Heart right ventricle (tissue), 16 donors: ENCODE measurements around the gene DNAH5. TPM values are rescaled to one million over a fixed set of nuclear protein-coding genes. Genes with fewer than 3 reads are reported as not detected.

Source experiments
- ATAC-seq, 8 donors: fragments of 200-7000 bp; cut with Tn5 transposase; one replicate each; pipeline ENCODE4 v1.9.1; 2020; ENCODE audit warnings: mild to moderate bottlenecking in 8 of 8, moderate library complexity in 8 of 8, moderate number of reproducible peaks in 1 of 8
- DNase-seq, 2 donors: peaks; one replicate each; pipeline ENCODE4 v3.0.0-alpha.2; 2020
- H3K27ac ChIP-seq, 10 donors: fragments of 200-600 bp; sonication (generic) in 2 of 10; one replicate each; pipeline versions ENCODE4 v1.5.0 to v1.8.0; 2020 to 2022; ENCODE audit warnings: mild to moderate bottlenecking in 3 of 10
- H3K27me3 ChIP-seq, 7 donors: fragments of 200-600 bp; one replicate each; pipeline ENCODE4 v1.8.0; 2021 to 2022; ENCODE audit warnings: mild to moderate bottlenecking in 2 of 7
- H3K36me3 ChIP-seq, 9 donors: fragments of 200-600 bp; sonication (generic) in 1 of 9; one replicate each; pipeline versions ENCODE4 v1.5.0 to v1.8.0; 2020 to 2022; ENCODE audit warnings: mild to moderate bottlenecking in 2 of 9
- H3K4me1 ChIP-seq, 9 donors: fragments of 200-600 bp; sonication (generic) in 1 of 9; one replicate each; pipeline versions ENCODE4 v1.5.0 to v1.8.0; 2020 to 2022; ENCODE audit warnings: mild to moderate bottlenecking in 4 of 9
- H3K4me3 ChIP-seq, 10 donors: fragments of 200-600 bp; sonication (generic) in 2 of 10; one replicate each; pipeline versions ENCODE4 v1.5.0 to v1.8.0; 2020 to 2022; ENCODE audit warnings: mild to moderate bottlenecking in 7 of 10, moderate library complexity in 2 of 10
- H3K9me3 ChIP-seq, 11 donors: fragments of 200-600 bp in 10 of 11; sonication (generic) in 2 of 11; one replicate each; pipeline versions ENCODE4 v1.5.0 to v1.8.0; 2013 to 2022; ENCODE audit warnings: mild to moderate bottlenecking in 2 of 11, control low read depth in 1 of 11, moderate library complexity in 1 of 11
- WGBS, 2 donors: extraction: QIAGEN DNeasy Blood & Tissue Kit; methylation state at CpG; one replicate each; pipeline ENCODE4 v1.1.7; 2013; ENCODE audit warnings: inconsistent platforms in 1 of 2; 5-methylcytosine and 5-hydroxymethylcytosine counted together
- intact Hi-C, 10 donors: fragments of 100-400 bp; cut with DNase I; formaldehyde crosslinking; loops; one replicate each; pipeline versions ENCODE4 v1.11.1 to v1.14.2; 2022
- polyA plus RNA-seq, 2 donors: library from polyadenylated mRNA; stranded (reverse); fragments of 200-250 nt; gene quantifications; one replicate each; pipeline ENCODE4 v1.2.3, GENCODE V29; 2013
- total RNA-seq, 10 donors: library from RNA; stranded (reverse); fragmentation: NEBNext Ultra II Directional in 3 of 10; extraction: Animal tissue kit (Norgen Biotek cat#: 25700) in 3 of 10; gene quantifications; one replicate each; pipeline versions ENCODE4 v1.2.1 to v1.2.4, GENCODE V29; 2021 to 2023
- TF ChIP-seq, protein P1 (sequence below), 9 donors: fragments of 200-600 bp; sonication (generic) in 2 of 9; IDR thresholded peaks; one replicate each; pipeline versions ENCODE4 v1.5.0 to v1.8.0; 2021 to 2022; ENCODE audit warnings: antibody characterized with exemption in 9 of 9, mild to moderate bottlenecking in 5 of 9, moderate library complexity in 1 of 9
- donor health status: Arrhythmogenic right ventricular cardiomyopathy.
- donor health status: ischemic (EF 13 %, LVEDD 7.1; RV severe dilation, severe dysfunction).
- donor health status: healthy with polysubstance abuse.
- donor health status: DM: no; HTN: yes; CAD: no.
- donor health status: DM: no; HTN: no; CAD: no.
- donor health status: ischemic (EF 25% LVEDD 6.9; RV normal size, moderate dysfunction).
- donor health status: ischemic (EF 25% LVEDD 5.7; RV mildly dilated, moderate dysfunction).
- donor health status: healthy.
- donor health status: DM: yes; HTN: yes; CAD: no.
- donor health status: Ischemic cardiomyopathy.
- donor health status: ischemic (EF 35%, LVEDD 5.7; RV mildly dilated, moderate dysfunction).
- donor health status: nonischemic (EF 11% LVEDD 7.7; RV severe dilation, severe dysfunction).
- donor health status: DM: yes; HTN: yes; CAD: no.
- donor health status: PGD.
- donor health status: ischemic (EF 29% LVEDD 5.4; RV normal size, mild dysfunction).
- donor health status: nonischemic (EF 23%, LVEDD 6.1; RV moderate dilation, normal function).

Gene DNAH5
- total and polyA plus RNA-seq, 12 donors, result 0.02 to 0.53 (median 0.23) TPM; not detected in 2

DNA sequence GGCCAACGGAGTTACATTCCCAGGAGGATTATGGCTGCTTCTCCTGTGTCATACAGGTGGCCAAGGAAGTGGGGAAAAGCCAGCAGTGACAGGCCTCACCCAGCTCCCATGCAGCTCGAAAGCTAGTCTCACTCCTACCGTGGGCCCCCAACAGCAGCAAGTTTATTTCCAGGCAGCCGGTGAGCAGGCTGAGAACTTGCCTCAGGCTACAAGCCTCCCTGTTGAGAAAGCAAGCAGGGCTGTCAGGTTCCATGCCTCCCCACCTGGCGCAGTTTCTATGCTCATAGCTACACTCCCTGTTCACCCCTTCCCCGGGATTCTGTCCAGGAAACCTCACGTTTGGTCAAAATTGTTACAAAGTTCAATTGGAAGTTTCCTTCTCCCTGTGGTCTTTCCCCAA lies 27.5 kb upstream of the DNAH5 start:
- Histone ChIP-seq H3K4me1 (peaks cover 0 to 6% (median 0%) of the 10 kb centered on the region in 9 donors), H3K27ac (no peak overlapping the region), H3K36me3 (no peaks in the 10 kb centered on the region), H3K27me3 (peaks cover 0 to 5% (median 0%) of the 10 kb centered on the region in 7 donors), H3K4me3 (no peak overlapping the region), H3K9me3 (peaks cover 0 to 25% (median 0%) of the 10 kb centered on the region in 11 donors)
- no peak for ATAC-seq
- TF ChIP-seq, protein P1, sequence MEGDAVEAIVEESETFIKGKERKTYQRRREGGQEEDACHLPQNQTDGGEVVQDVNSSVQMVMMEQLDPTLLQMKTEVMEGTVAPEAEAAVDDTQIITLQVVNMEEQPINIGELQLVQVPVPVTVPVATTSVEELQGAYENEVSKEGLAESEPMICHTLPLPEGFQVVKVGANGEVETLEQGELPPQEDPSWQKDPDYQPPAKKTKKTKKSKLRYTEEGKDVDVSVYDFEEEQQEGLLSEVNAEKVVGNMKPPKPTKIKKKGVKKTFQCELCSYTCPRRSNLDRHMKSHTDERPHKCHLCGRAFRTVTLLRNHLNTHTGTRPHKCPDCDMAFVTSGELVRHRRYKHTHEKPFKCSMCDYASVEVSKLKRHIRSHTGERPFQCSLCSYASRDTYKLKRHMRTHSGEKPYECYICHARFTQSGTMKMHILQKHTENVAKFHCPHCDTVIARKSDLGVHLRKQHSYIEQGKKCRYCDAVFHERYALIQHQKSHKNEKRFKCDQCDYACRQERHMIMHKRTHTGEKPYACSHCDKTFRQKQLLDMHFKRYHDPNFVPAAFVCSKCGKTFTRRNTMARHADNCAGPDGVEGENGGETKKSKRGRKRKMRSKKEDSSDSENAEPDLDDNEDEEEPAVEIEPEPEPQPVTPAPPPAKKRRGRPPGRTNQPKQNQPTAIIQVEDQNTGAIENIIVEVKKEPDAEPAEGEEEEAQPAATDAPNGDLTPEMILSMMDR (IDR thresholded peaks at IDR 0.05), result no peak
- no peak for DNase-seq
- 75 to 79% methylated on average over 7 of the region's 7 CpGs for WGBS, 2 donors
- intact Hi-C loops, result no loop called here

GRCh38 chr5:13957032-13957645 lies 12.7 kb upstream of the DNAH5 start:
- TF ChIP-seq, protein P1 (IDR thresholded peaks at IDR 0.05), result peak in 8 of 9 donors; percentile 13 to 66 (median 56)
- Histone ChIP-seq H3K27me3 (peaks cover 0 to 21% (median 0%) of the 10 kb centered on the region in 7 donors), H3K4me1 (no peaks in the 10 kb centered on the region), H3K36me3 (no peaks in the 10 kb centered on the region), H3K27ac (no peak overlapping the region), H3K9me3 (no peaks in the 10 kb centered on the region), H3K4me3 (no peak overlapping the region)
- ATAC-seq (peak in 4 of 8 donors; percentile 29 to 70 (median 69)), DNase-seq (peak in 1 of 2 donors; percentile 18)
- intact Hi-C loops, result no loop called here

- H3K27me3 ChIP-seq, result peaks cover 0 to 24% (median 0%) of the 10 kb centered on the region in 7 donors
- H3K4me1 ChIP-seq, result no peaks in the 10 kb centered on the region
- ATAC-seq, result no peak
- DNase-seq, result no peak
- H3K27ac ChIP-seq, result no peak overlapping the region
- H3K9me3 ChIP-seq, result no peaks in the 10 kb centered on the region
- TF ChIP-seq, protein P1 (IDR thresholded peaks at IDR 0.05), result no peak
- H3K36me3 ChIP-seq, result no peaks in the 10 kb centered on the region
- H3K4me3 ChIP-seq, result no peak overlapping the region
- 75 to 84% methylated on average over 3 of the region's 3 CpGs for WGBS, 2 donors
- intact Hi-C loops, result no loop called here
Observed at GRCh38 chr5:13956471-13956870, 12.0 kb upstream of the DNAH5 start.

GRCh38 chr5:13955896-13956295 lies 11.4 kb upstream of the DNAH5 start:
- ATAC-seq (no peak), DNase-seq (no peak)
- 83 to 92% methylated on average over 5 of the region's 5 CpGs for WGBS, 2 donors
- no peak overlapping the region for H3K4me3 ChIP-seq
- H3K9me3 ChIP-seq, result no peaks in the 10 kb centered on the region
- H3K4me1 ChIP-seq, result no peaks in the 10 kb centered on the region
- intact Hi-C loops, result no loop called here
- peaks cover 0 to 28% (median 0%) of the 10 kb centered on the region in 7 donors for H3K27me3 ChIP-seq
- no peak overlapping the region for H3K27ac ChIP-seq
- TF ChIP-seq, protein P1 (IDR thresholded peaks at IDR 0.05), result no peak
- no peaks in the 10 kb centered on the region for H3K36me3 ChIP-seq
